Measurements from ENCODE around the gene WFDC8.
"Not testable (repeated sequence)": the region's sequence is repeated elsewhere in the genome, so short reads cannot be mapped to it uniquely, and the experiment has no call there.

The WFDC8 gene

DNA sequence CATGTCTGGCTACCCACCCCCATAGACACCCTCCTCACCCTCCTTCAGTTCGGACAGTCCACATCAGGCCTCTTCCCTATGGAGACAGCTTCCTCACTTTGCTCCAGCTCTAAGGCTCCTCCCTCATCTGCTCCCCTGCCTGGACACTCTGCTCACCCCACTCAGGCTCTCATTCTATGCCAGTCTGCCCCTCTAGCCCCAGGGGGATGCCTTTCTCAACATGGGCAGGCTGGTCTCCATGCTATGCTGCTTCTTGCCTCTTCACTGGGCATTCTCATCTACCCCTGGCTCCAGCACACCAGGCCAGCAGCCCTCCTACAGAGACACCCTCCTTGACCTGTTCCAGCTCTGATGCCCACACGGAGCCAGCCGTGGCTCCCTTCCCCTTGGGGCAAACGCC, at the start of gene WFDC8:
WFDC8 (minus strand) TSS at position 101 of the 400 bp plus-strand sequence; CDS start at position 64, 37 bp downstream.
- DNase-seq (ENCODE audit: low read depth in 4 of 4, low spot score in 1 of 4), result no peak

DNA sequence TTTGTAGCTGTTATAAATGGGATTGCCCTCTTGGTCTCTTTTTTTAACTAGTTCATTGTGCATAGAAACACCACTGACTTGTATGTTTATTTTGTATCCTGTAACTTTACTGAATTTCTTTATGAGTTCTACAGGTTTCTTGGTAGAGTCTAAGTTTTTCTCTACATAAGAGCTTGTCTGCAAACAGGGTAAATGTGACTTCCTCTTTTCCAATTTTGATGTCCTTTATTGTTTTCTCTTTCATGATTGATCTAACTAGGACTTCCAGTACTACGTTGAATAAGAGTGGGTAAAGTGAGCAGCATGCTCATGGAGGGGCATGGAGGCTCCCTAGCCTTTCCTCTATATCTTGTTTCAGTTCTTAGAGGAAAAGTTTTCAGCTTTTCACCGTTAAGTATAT, 47.5 kb upstream of the WFDC8 start:
- no peak for DNase-seq (ENCODE audit: low read depth in 4 of 4, low spot score in 1 of 4)

- DNase-seq (ENCODE audit: low read depth in 4 of 4, low spot score in 1 of 4), result no peak
Observed at GRCh38 chr20:45621593-45621992, 42.5 kb upstream of the WFDC8 start.

- no peak for DNase-seq (ENCODE audit: low read depth in 4 of 4, low spot score in 1 of 4)
Observed at GRCh38 chr20:45617591-45617990, 38.5 kb upstream of the WFDC8 start.

DNA sequence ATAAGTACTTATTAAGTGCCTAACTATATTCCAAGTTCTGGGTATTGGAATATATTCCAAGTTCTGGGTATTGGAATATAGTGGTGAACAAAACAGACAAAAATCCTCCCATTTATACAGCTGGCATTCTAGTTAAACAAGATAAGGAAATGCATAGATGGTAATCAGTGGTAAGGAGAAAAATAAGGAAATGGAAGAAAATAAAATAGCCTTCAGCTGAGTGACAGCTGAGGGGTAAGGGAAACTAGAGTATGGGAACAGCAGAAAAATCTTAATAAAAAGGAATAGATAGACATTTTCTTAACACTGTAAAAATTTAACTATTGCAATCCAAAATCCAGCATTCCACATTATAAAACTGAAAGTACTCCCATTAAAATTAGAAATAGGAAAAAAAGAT, 33.2 kb upstream of the WFDC8 start:
- no peak for DNase-seq (ENCODE audit: low read depth in 4 of 4, low spot score in 1 of 4)

GRCh38 chr20:45611054-45611453, 32.0 kb upstream of the WFDC8 start:
- DNase-seq (ENCODE audit: low read depth in 4 of 4, low spot score in 1 of 4), result peak in 3 of 4 experiments; percentile 6 to 48 (median 7)

DNA sequence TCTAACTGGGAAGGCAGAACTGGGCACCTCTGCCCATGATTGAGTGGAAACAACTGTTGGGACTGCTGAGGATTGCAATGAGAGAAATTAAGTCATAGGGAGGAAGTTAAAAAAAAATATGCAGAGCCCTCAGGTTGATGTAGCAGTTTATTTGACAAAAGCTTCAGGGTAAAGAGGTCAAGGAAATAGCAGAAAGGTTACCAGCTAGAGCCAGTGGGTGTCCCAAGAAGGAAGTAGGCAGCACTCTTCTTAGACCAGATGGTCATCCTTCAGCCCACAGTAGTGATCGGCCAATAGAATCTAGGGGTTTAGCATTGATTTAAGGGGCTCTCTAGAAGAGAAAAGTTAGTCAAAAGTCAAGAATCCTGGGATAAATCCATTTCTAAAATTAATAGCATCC, 28.7 kb upstream of the WFDC8 start:
- DNase-seq (ENCODE audit: low read depth in 4 of 4, low spot score in 1 of 4), result no peak

GRCh38 chr20:45595235-45595634, 16.2 kb upstream of the WFDC8 start:
- DNase-seq (ENCODE audit: low read depth in 4 of 4, low spot score in 1 of 4), result no peak

DNA sequence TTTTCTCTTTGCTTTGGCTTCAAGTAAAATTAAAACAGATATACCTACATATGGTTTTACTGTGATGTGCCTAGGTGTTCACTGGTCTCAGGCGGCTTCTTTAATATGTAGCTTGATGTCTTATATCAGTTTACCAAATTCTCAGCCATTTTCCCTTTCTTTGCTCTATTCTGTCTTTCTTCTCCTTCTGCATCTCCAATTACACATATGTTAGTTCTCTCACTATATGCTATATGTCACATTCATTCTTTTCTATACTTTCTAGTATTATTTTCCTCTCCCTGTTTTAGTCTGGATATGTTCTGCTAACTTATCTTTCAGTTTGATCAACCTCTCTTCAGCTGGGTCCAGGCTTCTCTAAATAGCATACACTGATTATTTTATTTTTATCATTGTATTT, 14.4 kb upstream of the WFDC8 start:
- DNase-seq (ENCODE audit: low read depth in 4 of 4, low spot score in 1 of 4), result no peak

- peak in 2 of 4 experiments; percentile 1 to 7 for DNase-seq (ENCODE audit: low read depth in 4 of 4, low spot score in 1 of 4)
Observed at GRCh38 chr20:45592574-45593189, 13.6 kb upstream of the WFDC8 start.

DNA sequence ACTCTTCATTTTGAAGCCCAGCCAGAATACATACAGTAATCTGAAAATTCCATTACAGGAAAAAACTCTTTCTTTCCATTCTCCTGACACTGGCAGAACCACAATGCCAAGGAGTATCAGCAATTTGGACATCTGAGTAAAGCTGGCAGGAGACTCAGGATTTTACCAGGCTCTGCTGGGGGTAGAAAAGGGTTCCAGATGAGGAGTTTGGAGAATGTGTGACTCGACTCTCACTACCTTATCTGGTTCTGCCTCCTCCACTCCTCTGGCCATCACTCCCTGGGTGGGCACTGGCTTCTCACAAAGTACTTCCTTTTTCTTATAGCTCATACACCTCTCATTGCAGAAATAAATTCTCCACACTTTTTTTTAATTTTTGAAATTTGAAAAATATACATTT, 10.6 kb upstream of the WFDC8 start:
- no peak for DNase-seq (ENCODE audit: low read depth in 4 of 4, low spot score in 1 of 4)

DNA sequence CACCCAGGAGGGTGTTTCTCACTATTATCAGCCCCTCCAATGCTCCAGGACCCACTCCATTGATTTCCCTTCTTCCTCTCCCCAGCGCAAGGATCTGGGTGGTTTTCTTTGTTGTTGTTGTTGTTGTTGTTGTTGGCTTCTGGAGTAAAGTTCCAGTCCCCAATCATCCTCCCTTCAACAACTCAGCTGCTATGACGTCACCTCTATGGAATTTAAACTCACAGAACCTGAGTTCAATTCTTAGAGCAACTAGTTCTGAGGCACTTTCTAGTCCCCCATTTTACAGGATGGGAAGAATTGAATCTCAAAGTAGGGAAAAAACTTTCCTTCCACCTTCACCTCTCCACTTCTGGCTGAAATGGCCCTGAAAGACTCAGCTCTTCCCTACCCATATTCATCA, 9.7 kb upstream of the WFDC8 start:
- no peak for DNase-seq (ENCODE audit: low read depth in 4 of 4, low spot score in 1 of 4)

- DNase-seq (ENCODE audit: low read depth in 4 of 4, low spot score in 1 of 4), result not testable (repeated sequence)
Observed at GRCh38 chr20:45585986-45586385, 6.9 kb upstream of the WFDC8 start.

GRCh38 chr20:45584294-45584693, 5.2 kb upstream of the WFDC8 start:
- DNase-seq (ENCODE audit: low read depth in 4 of 4, low spot score in 1 of 4), result not testable (repeated sequence)

GRCh38 chr20:45583502-45583901, 4.4 kb upstream of the WFDC8 start:
- no peak for DNase-seq (ENCODE audit: low read depth in 4 of 4, low spot score in 1 of 4)

GRCh38 chr20:45581702-45582101, 2.6 kb upstream of the WFDC8 start:
- no peak for DNase-seq (ENCODE audit: low read depth in 4 of 4, low spot score in 1 of 4)

DNA sequence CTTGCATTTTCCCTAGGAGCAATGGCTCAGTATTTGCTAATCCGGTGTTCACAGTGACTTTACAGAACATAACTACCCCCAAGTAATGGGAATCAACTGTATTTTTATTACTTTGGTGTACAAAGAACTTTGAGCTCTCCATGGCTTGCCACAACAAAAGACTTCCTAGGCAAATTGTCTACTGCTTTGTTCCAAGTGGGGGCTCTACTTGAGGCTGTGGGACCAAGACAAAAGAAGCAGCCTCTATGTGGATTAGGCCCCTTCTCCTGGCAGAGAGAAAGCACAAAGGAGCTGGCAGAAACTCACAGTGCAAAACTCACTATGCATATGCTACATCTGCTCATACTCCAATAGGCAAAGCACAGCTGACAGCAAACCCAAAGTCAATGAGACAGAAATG, 853 bp downstream of the WFDC8 start:
- DNase-seq (ENCODE audit: low read depth in 4 of 4, low spot score in 1 of 4), result no peak

DNA sequence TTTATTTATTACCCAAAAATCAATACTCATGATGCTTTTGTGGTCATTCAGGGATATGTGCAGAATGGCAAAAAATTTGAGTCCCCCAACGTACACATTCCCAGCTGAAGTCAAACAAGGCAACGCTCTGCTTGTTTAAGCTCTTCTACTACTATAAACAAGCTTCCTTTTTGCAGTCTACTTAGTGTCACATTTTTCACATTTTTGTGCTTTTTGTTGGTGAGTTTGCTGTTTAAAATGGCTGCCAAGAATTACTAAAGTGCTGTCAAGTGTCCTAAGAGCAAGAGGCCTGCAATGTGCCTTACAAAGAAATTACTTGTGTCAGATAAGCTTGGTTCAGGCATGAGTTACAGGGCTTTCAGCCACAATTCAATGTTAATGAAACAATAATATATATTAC, 2.1 kb downstream of the WFDC8 start:
- DNase-seq (ENCODE audit: low read depth in 4 of 4, low spot score in 1 of 4), result no peak

GRCh38 chr20:45575931-45576330, 3.2 kb downstream of the WFDC8 start:
- DNase-seq (ENCODE audit: low read depth in 4 of 4, low spot score in 1 of 4), result no peak

GRCh38 chr20:45569650-45570049, 9.4 kb downstream of the WFDC8 start:
- not testable (repeated sequence) for DNase-seq (ENCODE audit: low read depth in 4 of 4, low spot score in 1 of 4)

DNA sequence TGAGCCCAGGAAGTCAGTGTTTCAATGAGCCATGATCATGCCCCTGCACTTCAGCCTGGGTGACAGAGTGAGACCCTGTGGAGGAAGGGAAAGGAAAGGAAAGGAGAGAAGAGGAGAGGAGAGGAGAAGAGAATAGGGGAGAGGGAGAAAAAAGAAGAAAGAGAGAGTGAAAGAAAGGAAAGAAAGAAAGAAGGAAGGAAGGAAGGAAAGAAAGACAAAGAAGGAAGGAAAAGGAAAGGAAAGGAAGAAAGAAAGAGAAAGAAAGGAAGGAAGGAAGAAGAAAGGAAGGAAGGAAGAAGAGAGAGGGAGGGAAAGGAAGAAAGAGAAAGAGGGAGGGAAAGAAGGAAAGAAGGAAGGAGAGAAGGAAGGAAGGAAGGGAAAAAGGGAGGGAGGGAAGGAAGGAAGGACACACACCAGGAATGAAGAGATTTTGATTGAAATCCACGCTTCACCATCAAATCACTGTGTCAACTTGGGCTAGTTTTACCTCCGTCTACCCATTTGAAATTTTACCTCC, 14.3 kb downstream of the WFDC8 start:
- DNase-seq (ENCODE audit: low read depth in 4 of 4, low spot score in 1 of 4), result no peak

GRCh38 chr20:45555198-45555597, 23.9 kb downstream of the WFDC8 start:
- DNase-seq (ENCODE audit: low read depth in 4 of 4, low spot score in 1 of 4), result no peak

DNA sequence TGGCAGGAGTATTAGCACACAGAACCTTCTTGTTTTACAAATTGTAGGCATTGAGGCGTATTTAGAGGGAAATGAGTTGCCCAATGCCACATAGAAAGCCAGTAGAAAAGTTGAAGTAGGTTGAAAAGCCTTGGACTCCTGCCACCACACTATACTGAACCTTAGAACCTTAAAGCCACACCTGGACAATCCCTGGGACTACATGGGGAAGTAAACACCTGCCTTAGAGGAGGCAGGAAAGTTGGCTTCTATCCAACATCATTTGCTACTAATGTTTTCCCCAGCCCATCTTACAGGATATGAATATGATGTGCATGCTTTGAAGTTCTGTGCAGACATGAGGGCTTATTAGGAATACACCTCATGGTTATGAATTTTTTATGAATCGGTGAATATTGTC, 26.6 kb downstream of the WFDC8 start:
- no peak for DNase-seq (ENCODE audit: low read depth in 4 of 4, low spot score in 1 of 4)

Data from stimulated activated CD4-positive, alpha-beta T cell treated with anti-CD3 and anti-CD28 coated beads, Interleukin-1b, Interleukin-23, amount 100 ng/mL, for 24 hours (primary cell).